ENCODE results near the gene SMAD9.

SMAD9 gene

DNA sequence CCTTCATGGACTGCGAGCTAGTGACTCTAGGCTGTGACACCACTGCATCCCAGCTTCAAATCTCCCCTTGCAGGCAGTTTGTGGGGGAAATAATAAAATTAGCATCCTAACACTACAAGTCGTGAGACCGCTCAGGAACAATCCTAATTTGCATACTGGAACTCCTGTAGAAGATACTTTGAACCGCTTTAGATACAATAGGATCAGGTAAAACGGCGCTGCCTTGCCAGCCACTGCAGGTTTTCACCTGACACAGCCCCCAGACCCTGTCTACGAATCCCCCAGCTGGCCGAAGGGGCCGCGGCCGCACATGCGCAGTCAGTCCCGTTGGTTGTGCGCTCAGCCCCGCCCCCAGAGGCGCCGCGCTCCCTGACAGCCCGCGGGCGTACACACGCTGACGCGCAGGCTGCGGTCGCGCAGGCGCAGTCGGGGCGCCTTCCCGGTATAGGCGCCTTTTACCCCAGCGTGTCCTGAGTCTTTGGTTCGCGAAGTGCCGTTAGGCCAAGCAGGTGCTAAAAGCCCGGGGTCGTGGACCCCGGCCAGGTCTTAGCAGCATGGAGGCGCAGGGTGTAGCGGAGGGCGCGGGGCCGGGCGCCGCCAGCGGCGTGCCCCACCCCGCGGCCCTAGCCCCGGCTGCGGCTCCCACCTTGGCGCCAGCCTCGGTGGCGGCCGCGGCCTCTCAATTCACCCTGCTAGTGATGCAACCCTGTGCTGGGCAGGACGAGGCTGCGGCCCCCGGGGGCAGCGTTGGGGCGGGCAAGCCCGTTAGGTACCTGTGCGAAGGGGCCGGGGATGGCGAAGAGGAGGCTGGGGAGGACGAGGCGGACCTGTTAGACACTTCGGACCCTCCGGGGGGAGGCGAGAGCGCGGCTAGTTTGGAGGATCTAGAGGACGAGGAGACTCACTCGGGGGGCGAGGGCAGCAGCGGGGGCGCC is 101.0 kb downstream of the SMAD9 start, which contains the start of gene RFXAP:
RFXAP (plus strand) TSS at position 419 of the 935 bp plus-strand sequence; CDS start at position 555, 136 bp downstream.
- H3K4me2 ChIP-seq: peak within 1 kb of the TSS; percentile 88
- H3K4me3 ChIP-seq (IDR thresholded peaks at IDR 0.05; ENCODE audit: insufficient read depth, low read depth, low read length): no peak within 1 kb of the TSS
- peak within 1 kb of the TSS; percentile 56 for H3K27ac ChIP-seq
- peak within 1 kb of the TSS; percentile 79; the same call in 1 of the 2 replicates for H3K9ac ChIP-seq
- peak within 1 kb of the TSS; percentile 86 for H2AFZ ChIP-seq (ENCODE audit: low read depth)
- no peaks in the 10 kb centered on the region for H3K36me3 ChIP-seq (ENCODE audit: insufficient read depth)
- peaks cover 21% of the 10 kb centered on the region for H3K4me1 ChIP-seq (ENCODE audit: low read depth, poor library complexity, severe bottlenecking)
- H4K20me1 ChIP-seq (ENCODE audit: insufficient read depth): no peaks in the 10 kb centered on the region
- no peaks in the 10 kb centered on the region for H3K27me3 ChIP-seq (ENCODE audit: insufficient read depth, low read depth)
- peaks cover 18% of the 10 kb centered on the region; the same call in 1 of the 2 replicates for H3K79me2 ChIP-seq (ENCODE audit: insufficient read depth, low read depth)
- TF ChIP-seq CTCF (conservative IDR thresholded peaks at IDR 0.05; ENCODE audit: low read depth, low read length): no peak

GRCh38 chr13:36817996-36818803 is 101.8 kb downstream of the SMAD9 start:
- H4K20me1 ChIP-seq (ENCODE audit: insufficient read depth): no peaks in the 10 kb centered on the region
- peak overlapping the region; percentile 86 for H2AFZ ChIP-seq (ENCODE audit: low read depth)
- peak overlapping the region; percentile 34; the same call in 1 of the 2 replicates for H3K4me2 ChIP-seq
- TF ChIP-seq CTCF (conservative IDR thresholded peaks at IDR 0.05; ENCODE audit: low read depth, low read length): no peak
- no peak overlapping the region for H3K27ac ChIP-seq
- H3K27me3 ChIP-seq (ENCODE audit: insufficient read depth, low read depth): no peaks in the 10 kb centered on the region
- no peak overlapping the region for H3K4me3 ChIP-seq (IDR thresholded peaks at IDR 0.05; ENCODE audit: insufficient read depth, low read depth, low read length)
- H3K36me3 ChIP-seq (ENCODE audit: insufficient read depth): no peaks in the 10 kb centered on the region
- peaks cover 21% of the 10 kb centered on the region for H3K4me1 ChIP-seq (ENCODE audit: low read depth, poor library complexity, severe bottlenecking)
- no peak overlapping the region for H3K9ac ChIP-seq
- peaks cover 18% of the 10 kb centered on the region; the same call in 1 of the 2 replicates for H3K79me2 ChIP-seq (ENCODE audit: insufficient read depth, low read depth)

DNA sequence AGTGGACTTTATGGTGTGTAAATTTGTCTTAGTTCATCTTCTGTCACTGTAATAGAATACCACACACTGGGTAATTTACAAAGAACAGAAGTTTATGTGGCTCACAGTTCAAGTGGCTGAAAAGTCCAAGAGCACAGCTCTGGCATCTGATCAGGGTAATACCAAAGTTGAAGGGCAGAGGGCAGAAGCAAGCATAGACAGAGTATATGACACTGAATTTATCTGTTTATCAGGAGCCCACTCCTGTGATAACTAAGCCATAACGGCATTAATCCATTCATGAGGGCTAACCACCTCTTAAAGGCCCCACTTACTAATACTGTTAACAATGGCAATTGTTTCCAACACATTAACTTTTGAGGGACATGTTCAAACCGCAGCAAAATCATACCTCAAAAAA is 105.0 kb downstream of the SMAD9 start:
- no peak overlapping the region for H3K4me3 ChIP-seq (IDR thresholded peaks at IDR 0.05; ENCODE audit: insufficient read depth, low read depth, low read length)
- no peak overlapping the region for H3K27ac ChIP-seq
- H3K4me2 ChIP-seq: no peak overlapping the region
- peaks cover 2% of the 10 kb centered on the region; the same call in 1 of the 2 replicates for H3K79me2 ChIP-seq (ENCODE audit: insufficient read depth, low read depth)
- no peaks in the 10 kb centered on the region for H3K36me3 ChIP-seq (ENCODE audit: insufficient read depth)
- no peaks in the 10 kb centered on the region for H4K20me1 ChIP-seq (ENCODE audit: insufficient read depth)
- no peak overlapping the region for H2AFZ ChIP-seq (ENCODE audit: low read depth)
- TF ChIP-seq CTCF (conservative IDR thresholded peaks at IDR 0.05; ENCODE audit: low read depth, low read length): 0 out of 2 replicates have a peak, but pooled peaks have one; percentile 19
- H3K4me1 ChIP-seq (ENCODE audit: low read depth, poor library complexity, severe bottlenecking): peaks cover 4% of the 10 kb centered on the region
- H3K27me3 ChIP-seq (ENCODE audit: insufficient read depth, low read depth): no peaks in the 10 kb centered on the region
- no peak overlapping the region for H3K9ac ChIP-seq

- Histone ChIP-seq H3K4me1 (ENCODE audit: low read depth, poor library complexity, severe bottlenecking) (peaks cover 4% of the 10 kb centered on the region), H3K4me2 (no peak overlapping the region), H3K4me3 (IDR thresholded peaks at IDR 0.05; ENCODE audit: insufficient read depth, low read depth, low read length) (no peak overlapping the region), H3K9ac (no peak overlapping the region), H4K20me1 (ENCODE audit: insufficient read depth) (no peaks in the 10 kb centered on the region), H3K27ac (no peak overlapping the region), H3K36me3 (ENCODE audit: insufficient read depth) (no peaks in the 10 kb centered on the region), H3K79me2 (ENCODE audit: insufficient read depth, low read depth) (no peaks in the 10 kb centered on the region), H3K27me3 (ENCODE audit: insufficient read depth, low read depth) (no peaks in the 10 kb centered on the region), H2AFZ (ENCODE audit: low read depth) (no peak overlapping the region)
- no peak for TF ChIP-seq CTCF (conservative IDR thresholded peaks at IDR 0.05; ENCODE audit: low read depth, low read length)
Measured at GRCh38 chr13:36814465-36814864, 105.6 kb downstream of the SMAD9 start.
